Measurements from ENCODE around the gene SLX9.

SLX9 gene

DNA sequence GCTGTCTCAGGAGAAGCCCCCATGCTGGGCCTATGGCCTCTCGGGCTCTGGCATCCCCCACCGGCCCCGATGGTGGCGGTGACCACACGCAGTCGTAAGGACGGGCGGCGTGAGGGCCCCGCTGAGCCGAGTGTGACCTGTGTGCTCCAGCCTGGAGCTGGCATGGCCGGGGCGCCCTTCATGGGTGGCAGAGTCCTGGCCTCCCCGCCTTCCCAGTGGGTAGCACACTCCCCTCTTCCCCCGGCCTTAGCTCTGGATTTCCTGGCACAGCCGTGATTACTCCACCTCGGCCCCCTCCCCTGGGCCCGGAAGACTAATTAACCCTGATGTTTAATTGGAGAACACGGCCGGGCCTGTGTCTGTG, 44.6 kb downstream of the SLX9 start:
- H3K4me3 ChIP-seq (ENCODE audit: low read depth, low read length): no peak overlapping the region
- no peak overlapping the region for H3K9ac ChIP-seq (ENCODE audit: low read length)
- H3K27ac ChIP-seq (ENCODE audit: low read depth, low read length): peak overlapping the region; percentile 14; the same call in 1 of the 2 replicates
- no peaks in the 10 kb centered on the region for H3K27me3 ChIP-seq (ENCODE audit: control insufficient read depth, insufficient read depth, low read length)
- H3K4me1 ChIP-seq (ENCODE audit: control insufficient read depth, insufficient read depth, low read length): peaks cover 30% of the 10 kb centered on the region; the same call in 1 of the 2 replicates
- H3K9me3 ChIP-seq (ENCODE audit: control insufficient read depth, insufficient read depth, low read depth, low read length): no peaks in the 10 kb centered on the region
- H3K36me3 ChIP-seq (ENCODE audit: control insufficient read depth, insufficient read depth, low read length): peaks cover 6% of the 10 kb centered on the region; the same call in 1 of the 2 replicates

DNA sequence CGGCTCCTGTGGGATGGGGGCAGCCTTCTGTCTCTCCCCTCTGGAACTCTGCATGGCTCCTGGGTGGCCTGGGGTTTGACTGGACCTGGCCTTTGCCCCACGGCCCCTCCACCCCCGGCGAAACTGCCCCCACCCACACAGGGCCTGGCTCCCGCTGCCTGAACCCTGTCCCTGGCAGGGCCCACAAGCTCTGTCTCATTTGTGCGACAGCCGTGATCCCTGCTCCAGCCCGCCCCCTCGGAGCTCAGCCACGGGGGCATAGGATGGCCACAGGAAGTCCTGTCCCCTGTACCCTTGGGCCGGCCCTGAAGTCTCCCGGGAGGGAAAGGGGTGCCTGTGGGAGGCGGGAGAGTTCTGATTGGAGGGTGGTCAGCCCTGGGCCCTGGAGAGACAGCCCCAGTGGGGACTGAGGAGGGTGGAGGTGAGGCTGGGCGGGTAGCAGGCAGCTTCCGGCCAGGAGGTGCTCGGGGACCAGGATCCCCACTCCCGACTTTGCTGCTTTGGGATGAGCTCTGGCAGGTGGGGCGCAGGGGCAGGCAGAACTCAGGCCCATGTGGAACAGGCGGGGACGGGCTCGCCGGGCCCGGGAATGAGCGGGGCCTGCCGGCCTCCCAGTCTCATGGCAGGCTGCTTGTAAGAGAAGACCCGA, 45.1 kb downstream of the SLX9 start:
- Histone ChIP-seq H3K9ac (ENCODE audit: low read length) (no peak overlapping the region), H3K9me3 (ENCODE audit: control insufficient read depth, insufficient read depth, low read depth, low read length) (no peaks in the 10 kb centered on the region), H3K4me1 (ENCODE audit: control insufficient read depth, insufficient read depth, low read length) (peaks cover 25% of the 10 kb centered on the region; the same call in 1 of the 2 replicates), H3K27me3 (ENCODE audit: control insufficient read depth, insufficient read depth, low read length) (no peaks in the 10 kb centered on the region), H3K36me3 (ENCODE audit: control insufficient read depth, insufficient read depth, low read length) (0 out of 2 replicates have a peak, but pooled peaks cover under 1% of the 10 kb centered on the region), H3K27ac (ENCODE audit: low read depth, low read length) (peak overlapping the region; percentile 14; the same call in 1 of the 2 replicates), H3K4me3 (ENCODE audit: low read depth, low read length) (no peak overlapping the region)

DNA sequence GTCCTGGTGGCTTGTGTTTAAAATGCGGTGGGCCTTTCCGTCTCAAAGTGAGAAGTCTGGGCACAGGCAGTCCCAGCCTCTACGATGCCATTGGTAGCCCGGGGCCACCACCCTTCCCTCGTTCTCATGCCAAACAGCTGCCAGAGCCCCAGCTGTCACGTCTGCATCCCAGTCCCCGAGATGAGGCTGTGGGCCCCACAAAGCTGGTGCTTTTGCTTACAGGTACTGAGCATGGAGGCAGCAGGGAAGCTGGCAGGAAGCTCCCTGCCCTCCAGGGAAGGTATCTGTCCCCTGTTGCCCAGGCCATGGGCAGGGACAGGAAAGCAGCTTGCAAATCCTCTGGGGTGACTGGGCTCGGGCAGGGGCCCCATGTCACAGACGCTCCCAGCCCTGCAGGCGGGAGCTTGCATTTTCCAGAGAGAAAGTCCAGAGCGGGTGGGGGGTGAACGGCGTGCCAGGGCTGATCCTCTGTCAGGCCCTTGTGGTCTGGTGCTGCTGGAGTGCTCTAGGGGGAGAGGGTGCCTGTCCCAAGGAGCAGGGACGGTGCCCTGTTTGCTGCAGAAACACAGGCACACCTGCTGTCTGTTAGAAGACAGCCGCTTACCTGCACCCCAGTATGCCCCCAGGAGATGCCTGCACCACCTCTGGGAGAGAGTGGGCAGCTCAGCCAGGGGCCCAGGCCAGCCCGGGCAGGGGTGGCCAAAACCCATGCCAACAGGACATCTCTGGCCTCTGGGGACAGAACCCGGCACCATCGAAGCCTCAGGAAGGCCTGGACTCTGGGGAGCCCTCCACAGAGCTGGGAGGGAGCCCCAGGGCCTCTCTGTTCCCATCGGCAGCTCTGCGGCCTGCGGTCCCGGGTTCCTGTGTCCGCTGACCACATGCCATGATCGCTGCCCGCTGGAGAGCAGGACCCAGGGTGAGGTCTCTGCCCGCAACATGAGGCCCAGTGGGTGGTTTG, 45.9 kb downstream of the SLX9 start:
- peaks cover 19% of the 10 kb centered on the region; the same call in 1 of the 2 replicates for H3K4me1 ChIP-seq (ENCODE audit: control insufficient read depth, insufficient read depth, low read length)
- H3K27me3 ChIP-seq (ENCODE audit: control insufficient read depth, insufficient read depth, low read length): no peaks in the 10 kb centered on the region
- no peaks in the 10 kb centered on the region for H3K36me3 ChIP-seq (ENCODE audit: control insufficient read depth, insufficient read depth, low read length)
- H3K9me3 ChIP-seq (ENCODE audit: control insufficient read depth, insufficient read depth, low read depth, low read length): no peaks in the 10 kb centered on the region
- no peak overlapping the region for H3K27ac ChIP-seq (ENCODE audit: low read depth, low read length)
- no peak overlapping the region for H3K9ac ChIP-seq (ENCODE audit: low read length)
- no peak overlapping the region for H3K4me3 ChIP-seq (ENCODE audit: low read depth, low read length)

DNA sequence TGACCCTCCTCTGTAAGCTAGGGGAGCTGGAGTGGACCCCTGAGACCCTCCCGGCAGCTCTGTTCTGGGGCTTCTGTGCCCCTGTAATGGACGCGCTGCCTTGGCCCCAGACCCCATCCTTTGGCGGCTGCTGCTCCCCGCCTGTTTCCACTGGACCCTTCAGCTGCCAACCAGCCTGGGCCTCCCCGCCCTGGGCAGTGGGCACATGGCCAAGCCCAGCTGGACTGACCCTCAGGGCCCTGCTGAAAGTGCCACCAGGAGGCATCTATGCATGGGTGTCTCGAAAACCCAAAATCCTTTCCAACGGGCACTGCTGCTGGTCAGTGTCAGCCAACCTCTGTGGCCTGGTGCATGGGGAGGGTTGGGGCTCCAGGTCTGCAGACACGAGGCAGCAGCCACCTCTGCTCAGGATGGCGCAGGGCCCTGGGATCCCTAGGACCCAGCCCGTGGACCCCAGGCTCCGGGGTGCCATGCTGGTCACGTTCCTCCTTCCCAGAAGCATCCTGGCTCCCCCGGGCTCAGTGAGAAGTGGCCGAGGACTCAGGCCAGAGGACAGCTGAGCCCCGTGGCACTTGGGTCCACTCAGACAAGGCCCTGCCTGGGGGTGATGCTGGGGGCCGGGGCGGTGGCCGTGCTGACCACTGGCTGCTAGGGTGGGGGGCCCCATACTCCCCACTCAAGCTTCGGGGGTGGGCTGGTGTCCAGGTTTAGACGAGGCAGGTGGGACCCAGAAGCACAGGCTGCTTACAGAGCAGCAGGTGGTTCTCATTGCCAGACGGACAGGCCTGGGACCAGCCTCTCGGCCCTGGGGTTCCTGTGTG, 46.9 kb downstream of the SLX9 start:
- H3K9ac ChIP-seq (ENCODE audit: low read length): no peak overlapping the region
- no peaks in the 10 kb centered on the region for H3K27me3 ChIP-seq (ENCODE audit: control insufficient read depth, insufficient read depth, low read length)
- H3K4me1 ChIP-seq (ENCODE audit: control insufficient read depth, insufficient read depth, low read length): peaks cover 19% of the 10 kb centered on the region; the same call in 1 of the 2 replicates
- no peak overlapping the region for H3K27ac ChIP-seq (ENCODE audit: low read depth, low read length)
- no peak overlapping the region for H3K4me3 ChIP-seq (ENCODE audit: low read depth, low read length)
- H3K9me3 ChIP-seq (ENCODE audit: control insufficient read depth, insufficient read depth, low read depth, low read length): no peaks in the 10 kb centered on the region
- H3K36me3 ChIP-seq (ENCODE audit: control insufficient read depth, insufficient read depth, low read length): no peaks in the 10 kb centered on the region

DNA sequence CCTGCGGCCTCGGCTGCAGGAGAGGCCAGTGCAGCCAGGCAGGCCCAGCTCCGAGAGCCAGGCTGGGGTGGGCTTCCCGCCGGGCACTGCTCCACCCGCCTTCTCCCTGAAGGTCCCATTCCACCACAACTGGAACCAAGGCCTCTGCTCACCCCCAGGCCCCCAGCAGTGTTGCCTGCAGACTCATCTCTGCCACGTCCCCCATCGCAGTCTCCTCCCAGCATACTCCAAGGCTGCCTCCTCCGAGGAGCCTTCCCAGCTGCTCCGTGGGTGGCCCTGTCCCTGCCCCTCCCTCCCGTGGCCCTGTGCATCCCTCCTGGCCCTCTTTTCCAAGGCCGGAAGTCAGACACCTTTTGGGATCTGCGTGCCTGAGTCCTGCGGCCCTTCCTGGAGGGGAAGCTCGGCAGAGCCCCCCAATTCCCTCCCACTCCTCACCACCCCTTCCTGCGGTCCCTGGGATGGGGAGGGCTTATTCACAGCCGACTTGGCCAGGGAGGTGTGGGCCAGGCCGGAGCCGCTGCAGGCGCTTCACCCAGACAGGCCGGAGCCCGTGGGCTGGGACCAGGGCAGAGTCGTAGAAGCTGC, 47.6 kb downstream of the SLX9 start:
- no peak overlapping the region for H3K4me3 ChIP-seq (ENCODE audit: low read depth, low read length)
- H3K9ac ChIP-seq (ENCODE audit: low read length): no peak overlapping the region
- no peaks in the 10 kb centered on the region for H3K9me3 ChIP-seq (ENCODE audit: control insufficient read depth, insufficient read depth, low read depth, low read length)
- H3K27me3 ChIP-seq (ENCODE audit: control insufficient read depth, insufficient read depth, low read length): no peaks in the 10 kb centered on the region
- H3K27ac ChIP-seq (ENCODE audit: low read depth, low read length): no peak overlapping the region
- peaks cover 18% of the 10 kb centered on the region; the same call in 1 of the 2 replicates for H3K4me1 ChIP-seq (ENCODE audit: control insufficient read depth, insufficient read depth, low read length)
- no peaks in the 10 kb centered on the region for H3K36me3 ChIP-seq (ENCODE audit: control insufficient read depth, insufficient read depth, low read length)

DNA sequence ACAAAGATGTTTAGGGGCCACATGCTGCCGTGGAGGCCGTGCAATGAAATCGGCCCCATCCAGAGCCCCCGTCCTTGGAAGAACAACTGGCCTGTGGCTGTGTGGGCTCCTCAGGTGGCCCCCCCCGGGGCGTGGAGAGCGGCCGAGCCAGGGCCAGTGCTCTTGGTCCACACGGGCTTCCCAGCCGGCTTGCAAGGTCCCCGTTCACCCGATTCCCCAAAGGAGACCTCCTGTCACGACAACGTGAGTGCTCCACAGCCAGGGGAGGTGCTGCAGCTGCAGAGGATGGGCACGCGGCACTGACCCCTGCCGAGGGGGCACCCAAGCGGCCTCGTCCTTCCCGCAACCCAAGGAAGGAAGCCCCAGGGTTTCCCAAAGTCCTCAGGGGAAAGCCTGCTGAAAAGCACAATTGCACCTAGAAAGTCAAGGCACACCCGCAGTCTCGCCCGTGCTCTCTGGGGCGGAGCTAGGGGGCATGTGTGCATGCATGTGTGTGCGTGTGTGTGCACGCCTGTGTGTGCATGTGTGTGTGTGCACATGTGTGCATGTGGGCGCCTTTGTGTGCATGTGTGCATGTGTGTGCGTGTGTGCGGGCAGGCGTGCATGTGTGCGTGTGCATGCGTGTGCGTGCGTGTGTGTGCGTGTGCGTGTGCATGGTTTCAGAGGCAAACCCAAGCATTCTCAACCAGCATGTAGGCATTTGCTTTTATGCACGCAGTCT, 48.2 kb downstream of the SLX9 start:
- H3K27ac ChIP-seq (ENCODE audit: low read depth, low read length): no peak overlapping the region
- H3K36me3 ChIP-seq (ENCODE audit: control insufficient read depth, insufficient read depth, low read length): no peaks in the 10 kb centered on the region
- no peaks in the 10 kb centered on the region for H3K9me3 ChIP-seq (ENCODE audit: control insufficient read depth, insufficient read depth, low read depth, low read length)
- H3K4me3 ChIP-seq (ENCODE audit: low read depth, low read length): no peak overlapping the region
- H3K9ac ChIP-seq (ENCODE audit: low read length): no peak overlapping the region
- peaks cover 14% of the 10 kb centered on the region; the same call in 1 of the 2 replicates for H3K4me1 ChIP-seq (ENCODE audit: control insufficient read depth, insufficient read depth, low read length)
- no peaks in the 10 kb centered on the region for H3K27me3 ChIP-seq (ENCODE audit: control insufficient read depth, insufficient read depth, low read length)

DNA sequence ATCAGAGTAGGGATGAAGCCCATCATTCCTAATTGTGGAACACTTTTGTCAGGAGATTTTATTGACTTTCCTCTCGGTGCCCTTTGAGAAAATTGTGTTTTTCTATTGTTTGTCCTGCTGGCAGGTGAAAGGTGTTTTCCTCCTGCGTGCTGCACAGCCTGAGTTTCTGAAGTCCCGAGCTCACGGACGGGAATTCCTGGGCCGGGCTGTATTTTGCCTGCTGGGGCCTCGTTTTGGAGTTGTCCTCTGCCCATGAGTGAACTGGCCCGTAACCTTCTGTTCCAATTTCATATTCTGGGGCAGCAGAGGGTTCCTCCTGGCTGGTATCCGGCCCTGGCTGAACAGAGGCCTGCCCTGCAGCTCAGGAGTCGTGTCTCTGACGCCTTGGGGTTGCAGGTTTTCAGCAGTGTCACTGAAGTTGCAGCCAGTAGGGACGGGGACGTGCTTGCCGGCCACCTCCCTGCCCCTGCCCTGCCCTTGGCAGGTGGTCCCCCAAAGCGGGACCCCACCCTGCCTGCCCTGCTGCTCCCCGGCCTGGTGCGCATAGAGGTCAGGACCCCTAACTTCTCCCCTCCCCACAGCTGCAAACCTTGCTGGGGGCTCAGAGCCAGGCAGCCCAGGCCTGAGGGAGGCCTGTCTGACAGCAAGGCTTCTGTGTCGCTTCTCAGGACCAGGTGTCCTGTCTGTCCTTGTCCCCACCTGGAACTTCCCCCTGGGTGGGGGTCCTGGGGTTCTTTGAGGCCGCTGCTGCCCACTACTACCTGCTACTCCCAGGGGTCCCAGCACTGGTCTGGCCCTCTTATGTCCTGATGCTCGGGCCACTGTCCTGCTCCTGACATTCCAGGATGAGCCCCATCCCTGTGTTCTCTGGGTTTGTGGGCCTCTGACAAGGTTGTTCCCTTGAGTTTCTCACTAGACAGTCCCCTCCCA, 49.0 kb downstream of the SLX9 start:
- H3K36me3 ChIP-seq (ENCODE audit: control insufficient read depth, insufficient read depth, low read length): no peaks in the 10 kb centered on the region
- no peaks in the 10 kb centered on the region for H3K9me3 ChIP-seq (ENCODE audit: control insufficient read depth, insufficient read depth, low read depth, low read length)
- H3K27ac ChIP-seq (ENCODE audit: low read depth, low read length): no peak overlapping the region
- H3K9ac ChIP-seq (ENCODE audit: low read length): no peak overlapping the region
- peaks cover 14% of the 10 kb centered on the region; the same call in 1 of the 2 replicates for H3K4me1 ChIP-seq (ENCODE audit: control insufficient read depth, insufficient read depth, low read length)
- H3K27me3 ChIP-seq (ENCODE audit: control insufficient read depth, insufficient read depth, low read length): no peaks in the 10 kb centered on the region
- H3K4me3 ChIP-seq (ENCODE audit: low read depth, low read length): no peak overlapping the region

DNA sequence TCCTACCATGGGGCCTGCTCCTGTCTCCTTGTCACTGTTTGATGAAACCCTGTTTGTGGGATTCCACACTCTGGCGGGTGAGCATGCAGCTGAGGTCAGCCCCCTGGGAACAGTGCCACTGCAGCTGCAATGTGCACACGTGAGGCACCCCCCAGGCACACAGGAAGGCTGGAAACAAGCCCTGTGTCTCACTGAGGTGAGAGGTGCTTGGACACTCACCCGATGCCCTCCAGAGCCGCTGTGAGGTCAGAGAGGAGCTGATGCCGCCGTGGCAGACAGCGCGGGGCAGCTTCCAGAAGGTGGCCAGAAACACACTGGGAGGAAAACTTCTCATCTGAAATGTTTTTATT, 49.7 kb downstream of the SLX9 start:
- H3K4me1 ChIP-seq (ENCODE audit: control insufficient read depth, insufficient read depth, low read length): peaks cover 11% of the 10 kb centered on the region; the same call in 1 of the 2 replicates
- no peak overlapping the region for H3K4me3 ChIP-seq (ENCODE audit: low read depth, low read length)

DNA sequence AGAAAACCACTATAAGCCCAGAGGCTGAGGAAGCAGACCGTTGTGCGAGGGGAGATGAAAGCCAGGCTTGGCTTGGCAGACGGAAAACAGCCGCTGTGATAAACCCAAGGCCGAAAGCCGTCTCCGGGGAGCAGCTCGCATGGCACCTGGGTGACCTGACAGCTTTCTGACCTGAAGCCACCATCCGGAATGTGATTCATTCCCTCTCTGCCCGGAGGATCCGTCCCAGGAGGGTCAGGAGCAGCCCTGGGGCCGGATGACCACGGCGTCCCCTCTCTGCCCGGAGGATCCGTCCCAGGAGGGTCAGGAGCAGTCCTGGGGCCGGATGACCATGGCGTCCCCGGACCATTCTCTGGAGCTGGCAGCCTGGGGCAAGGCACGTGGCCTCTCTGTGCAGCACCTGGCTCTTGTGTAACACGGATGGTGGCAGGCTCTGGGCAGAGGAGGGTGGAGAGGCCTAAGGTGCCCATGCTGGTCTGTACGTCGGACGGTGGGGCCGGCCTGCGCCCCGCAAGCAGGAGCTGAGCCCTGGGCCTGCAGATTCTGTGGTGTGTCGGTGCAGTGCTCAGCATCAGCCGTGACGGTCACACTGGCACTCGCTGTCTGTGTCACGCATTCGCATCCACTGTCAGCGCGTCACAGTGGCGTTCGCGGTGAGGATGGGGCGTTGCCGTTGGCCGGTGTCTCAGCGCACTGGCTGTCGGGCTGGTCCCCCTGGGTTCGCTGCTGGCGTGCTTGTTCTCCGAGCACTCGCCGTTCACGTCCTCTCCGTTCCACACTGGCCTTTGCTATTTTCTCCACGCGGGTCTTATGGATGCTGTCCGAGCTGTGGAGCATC, 50.3 kb downstream of the SLX9 start:
- H3K9ac ChIP-seq (ENCODE audit: low read length): no peak overlapping the region
- H3K27ac ChIP-seq (ENCODE audit: low read depth, low read length): no peak overlapping the region
- H3K36me3 ChIP-seq (ENCODE audit: control insufficient read depth, insufficient read depth, low read length): no peaks in the 10 kb centered on the region
- H3K9me3 ChIP-seq (ENCODE audit: control insufficient read depth, insufficient read depth, low read depth, low read length): no peaks in the 10 kb centered on the region
- H3K4me1 ChIP-seq (ENCODE audit: control insufficient read depth, insufficient read depth, low read length): peaks cover 6% of the 10 kb centered on the region; the same call in 1 of the 2 replicates
- H3K4me3 ChIP-seq (ENCODE audit: low read depth, low read length): no peak overlapping the region
- H3K27me3 ChIP-seq (ENCODE audit: control insufficient read depth, insufficient read depth, low read length): no peaks in the 10 kb centered on the region

More for the DNA sequence above, 49.7 kb downstream of the SLX9 start:
- Histone ChIP-seq H3K9ac (ENCODE audit: low read length) (no peak overlapping the region), H3K36me3 (ENCODE audit: control insufficient read depth, insufficient read depth, low read length) (no peaks in the 10 kb centered on the region), H3K9me3 (ENCODE audit: control insufficient read depth, insufficient read depth, low read depth, low read length) (no peaks in the 10 kb centered on the region), H3K27me3 (ENCODE audit: control insufficient read depth, insufficient read depth, low read length) (no peaks in the 10 kb centered on the region), H3K27ac (ENCODE audit: low read depth, low read length) (no peak overlapping the region)
